PC-3 (cell line): ENCODE results near the gene RTKN2. TPM values are rescaled to one million over a fixed set of nuclear protein-coding genes. Genes with fewer than 3 reads are reported as not detected.
"Not testable (repeated sequence)": the region's sequence is repeated elsewhere in the genome, so short reads cannot be mapped to it uniquely, and the experiment has no call there.

ENCODE experiments used
- ATAC-seq: fragments of 200-7000 bp; cut with Tn5 transposase; 2 replicates; pipeline ENCODE4 v1.9.1; 2020; ENCODE audit warnings: mild to moderate bottlenecking, moderate library complexity
- BruUV-seq: library from RNA; stranded (reverse); fragments of 400-500 nt; replicated peaks from 2 replicates; lab custom pipeline; 2021; lab: Mats Ljungman, UMichigan
- CTCF ChIA-PET: fragments of 300-600 bp; sonication (Branson Sonifier 250); formaldehyde crosslinking; loops from one replicate; lab custom pipeline; 2022; ENCODE audit warnings: antibody characterized with exemption; lab: Charles Lee
- POLR2A ChIA-PET: fragments of 300-600 bp; sonication (Branson Sonifier 250); formaldehyde crosslinking; loops from one replicate; lab custom pipeline; 2022; ENCODE audit warnings: antibody characterized with exemption; ENCODE audit not compliant: unreplicated experiment; lab: Charles Lee
- DNase-seq: peaks from one replicate; pipeline ENCODE4 v3.0.0-alpha.2; 2015
- H2AFZ ChIP-seq: fragments of 300-600 bp; sonication (generic); 2 replicates; pipeline ENCODE4 v1.6.0; 2016; ENCODE audit warnings: antibody characterized with exemption, low read length
- H3F3A ChIP-seq: fragments of 300-600 bp; sonication (generic); one replicate; pipeline ENCODE4 v1.6.0; 2017; ENCODE audit warnings: antibody characterized with exemption, low read length, control low read depth, mild to moderate bottlenecking; ENCODE audit not compliant: unreplicated experiment
- H3K27ac ChIP-seq: fragments of 300-600 bp; sonication (generic); 2 replicates; pipeline ENCODE4 v1.5.1; 2016; ENCODE audit warnings: mild to moderate bottlenecking, low read length
- H3K27me3 ChIP-seq: fragments of 300-600 bp; sonication (generic); 2 replicates; pipeline ENCODE4 v1.6.1; 2016; ENCODE audit warnings: low read length, mixed read lengths
- H3K36me3 ChIP-seq: fragments of 300-600 bp; sonication (generic); 2 replicates; pipeline ENCODE4 v1.6.1; 2016; ENCODE audit warnings: low read depth, mixed run types, low read length, mixed read lengths
- H3K4me1 ChIP-seq: fragments of 300-600 bp; sonication (generic); 2 replicates; pipeline ENCODE4 v1.5.1; 2016; ENCODE audit warnings: low read length; ENCODE audit not compliant: insufficient read depth
- H3K4me2 ChIP-seq: fragments of 300-600 bp; sonication (generic); 2 replicates; pipeline ENCODE4 v1.6.0; 2016; ENCODE audit warnings: low read length
- H3K4me3 ChIP-seq: fragments of 300-600 bp; sonication (generic); 2 replicates; pipeline ENCODE4 v1.5.1; 2016; ENCODE audit warnings: mild to moderate bottlenecking, low read length, mixed read lengths
- H3K79me2 ChIP-seq: fragments of 300-600 bp; sonication (generic); 2 replicates; pipeline ENCODE4 v1.6.1; 2017; ENCODE audit warnings: low read length, mixed read lengths
- H3K9ac ChIP-seq: fragments of 300-600 bp; sonication (generic); 2 replicates; pipeline ENCODE4 v1.6.0; 2016; ENCODE audit warnings: mild to moderate bottlenecking, low read length
- H3K9me2 ChIP-seq: fragments of 300-600 bp; sonication (generic); replicated peaks from 2 replicates; pipeline ENCODE4 v1.6.1; 2016; ENCODE audit warnings: mixed run types, low read length, mixed read lengths
- H3K9me3 ChIP-seq: fragments of 300-600 bp; sonication (generic); 2 replicates; pipeline ENCODE4 v1.6.1; 2016; ENCODE audit warnings: low read length, mixed read lengths
- H4K20me1 ChIP-seq: fragments of 300-600 bp; sonication (generic); 2 replicates; pipeline ENCODE4 v1.6.1; 2016; ENCODE audit warnings: low read length, mixed read lengths
- EZH2 ChIP-seq: fragments of 300-600 bp; sonication (generic); IDR thresholded peaks from one replicate; pipeline ENCODE4 v1.6.1; 2017; ENCODE audit warnings: antibody characterized with exemption, mild to moderate bottlenecking, low read length; ENCODE audit not compliant: unreplicated experiment
- EZH2phosphoT487 ChIP-seq: fragments of 300-600 bp; sonication (generic); IDR thresholded peaks from 2 replicates; pipeline ENCODE4 v1.6.1; 2018; ENCODE audit warnings: mild to moderate bottlenecking, antibody characterized with exemption, low read length, borderline replicate concordance
- intact Hi-C: fragments of 100-400 bp; cut with micrococcal nuclease; formaldehyde crosslinking; loops from 2 replicates; pipeline ENCODE4 v1.9.0; 2023
- total RNA-seq: library from RNA; depleted of rRNA; stranded (reverse); fragments of >200 nt; gene quantifications from 2 replicates; pipeline ENCODE4 v1.2.3, GENCODE V29; 2014
- TF ChIP-seq, protein P1 (sequence below): fragments of 300-600 bp; sonication (generic); conservative IDR thresholded peaks from 2 replicates; pipeline ENCODE4 v1.5.1; 2017; ENCODE audit warnings: antibody characterized with exemption, low read depth, mild to moderate bottlenecking, low read length

Gene RTKN2
- total RNA-seq, 1 experiment from 2014 or later: 26.6 TPM

DNA sequence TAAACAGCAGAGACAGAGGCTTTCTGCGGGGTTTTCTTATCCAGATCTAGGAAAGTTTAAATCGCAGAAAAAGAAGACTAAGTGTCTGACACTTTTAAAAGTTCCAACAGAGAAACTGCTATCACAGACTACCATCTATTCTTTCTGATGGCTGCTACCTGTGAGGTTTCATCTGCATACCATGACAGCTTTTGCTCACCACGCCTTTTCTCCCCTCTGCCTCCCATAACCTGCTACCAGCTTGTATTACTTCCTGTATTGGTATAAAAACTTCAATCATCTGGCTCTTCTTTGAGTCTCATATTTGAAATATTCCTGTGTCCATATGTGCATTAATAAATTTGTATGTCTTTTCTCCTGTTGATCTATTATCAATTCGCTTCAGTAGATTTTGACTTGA lies 34.1 kb upstream of the RTKN2 start:
- Histone ChIP-seq H3K9me3 (no peaks in the 10 kb centered on the region), H3K4me2 (no peak overlapping the region), H3K27ac (no peak overlapping the region), H2AFZ (no peak overlapping the region), H3K9me2 (peaks cover 11% of the 10 kb centered on the region; the same call in 1 of the 2 replicates), H3K36me3 (no peaks in the 10 kb centered on the region), H3K4me3 (no peak overlapping the region), H3F3A (no peaks in the 10 kb centered on the region), H3K79me2 (no peaks in the 10 kb centered on the region), H4K20me1 (no peaks in the 10 kb centered on the region), H3K27me3 (no peaks in the 10 kb centered on the region), H3K4me1 (peaks cover 18% of the 10 kb centered on the region), H3K9ac (no peak overlapping the region)
- ChIA-PET POLR2A (interaction anchor here (0.7 kb wide), 1 partner anchor 34 kb away, joined by 3 read pairs; the partner anchor contains the start of gene RTKN2), CTCF (no interaction called here)
- peak; percentile 41 for DNase-seq
- TF ChIP-seq, protein P1, sequence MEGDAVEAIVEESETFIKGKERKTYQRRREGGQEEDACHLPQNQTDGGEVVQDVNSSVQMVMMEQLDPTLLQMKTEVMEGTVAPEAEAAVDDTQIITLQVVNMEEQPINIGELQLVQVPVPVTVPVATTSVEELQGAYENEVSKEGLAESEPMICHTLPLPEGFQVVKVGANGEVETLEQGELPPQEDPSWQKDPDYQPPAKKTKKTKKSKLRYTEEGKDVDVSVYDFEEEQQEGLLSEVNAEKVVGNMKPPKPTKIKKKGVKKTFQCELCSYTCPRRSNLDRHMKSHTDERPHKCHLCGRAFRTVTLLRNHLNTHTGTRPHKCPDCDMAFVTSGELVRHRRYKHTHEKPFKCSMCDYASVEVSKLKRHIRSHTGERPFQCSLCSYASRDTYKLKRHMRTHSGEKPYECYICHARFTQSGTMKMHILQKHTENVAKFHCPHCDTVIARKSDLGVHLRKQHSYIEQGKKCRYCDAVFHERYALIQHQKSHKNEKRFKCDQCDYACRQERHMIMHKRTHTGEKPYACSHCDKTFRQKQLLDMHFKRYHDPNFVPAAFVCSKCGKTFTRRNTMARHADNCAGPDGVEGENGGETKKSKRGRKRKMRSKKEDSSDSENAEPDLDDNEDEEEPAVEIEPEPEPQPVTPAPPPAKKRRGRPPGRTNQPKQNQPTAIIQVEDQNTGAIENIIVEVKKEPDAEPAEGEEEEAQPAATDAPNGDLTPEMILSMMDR: no peak
- no TSS peak for BruUV-seq
- ATAC-seq: 0 out of 2 replicates have a peak, but pooled peaks have one; percentile 33
- intact Hi-C loops: loop anchor here (2.0 kb wide), 1 partner anchor 28 kb away; no protein-coding TSS in a partner anchor

DNA sequence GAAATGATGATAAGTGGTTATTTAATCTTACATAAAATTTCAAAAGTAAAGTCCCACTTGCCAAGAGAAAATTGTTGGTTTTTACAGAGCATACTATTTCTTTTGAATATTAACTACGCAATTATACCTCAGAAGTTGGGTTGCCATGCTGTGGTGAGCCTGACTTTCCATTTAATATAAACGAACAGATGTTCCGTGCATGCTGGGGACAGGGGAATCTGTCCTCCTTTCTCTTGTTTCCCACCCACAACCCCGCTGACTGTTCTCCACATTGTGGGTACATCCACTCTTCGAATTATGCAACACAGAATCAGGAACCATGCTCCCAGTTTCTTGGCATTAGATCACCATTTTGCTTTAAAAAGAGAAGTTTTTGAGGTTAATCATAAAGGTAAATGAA lies 29.2 kb upstream of the RTKN2 start:
- no peaks in the 10 kb centered on the region for H4K20me1 ChIP-seq

GRCh38 chr10:62284221-62284620 lies 15.6 kb upstream of the RTKN2 start:
- Histone ChIP-seq H4K20me1 (no peaks in the 10 kb centered on the region), H3K4me2 (no peak overlapping the region), H3K9me3 (no peaks in the 10 kb centered on the region), H3K79me2 (no peaks in the 10 kb centered on the region), H3K4me3 (no peak overlapping the region), H3F3A (no peaks in the 10 kb centered on the region), H3K4me1 (no peaks in the 10 kb centered on the region), H3K27me3 (no peaks in the 10 kb centered on the region), H3K27ac (no peak overlapping the region), H3K9ac (no peak overlapping the region), H3K36me3 (no peaks in the 10 kb centered on the region), H2AFZ (no peak overlapping the region), H3K9me2 (no peaks in the 10 kb centered on the region)
- no TSS peak for BruUV-seq
- intact Hi-C loops: no loop called here
- ChIA-PET POLR2A (no interaction called here), CTCF (no interaction called here)
- no peak; the same call in 1 of the 2 replicates for ATAC-seq
- TF ChIP-seq, protein P1: no peak
- TF ChIP-seq EZH2phosphoT487 (no peak), EZH2 (no peak)
- DNase-seq: no peak

More for the DNA sequence above, 29.2 kb upstream of the RTKN2 start:
- H3K79me2 ChIP-seq: no peaks in the 10 kb centered on the region
- TF ChIP-seq, protein P1: no peak
- TF ChIP-seq EZH2: no peak
- no peak for TF ChIP-seq EZH2phosphoT487
- no peaks in the 10 kb centered on the region for H3K36me3 ChIP-seq
- no peaks in the 10 kb centered on the region for H3K9me3 ChIP-seq
- H2AFZ ChIP-seq: no peak overlapping the region
- ChIA-PET CTCF (no interaction called here), POLR2A (no interaction called here)
- ATAC-seq: no peak
- no peak overlapping the region for H3K4me3 ChIP-seq
- peaks cover 5% of the 10 kb centered on the region; the same call in 1 of the 2 replicates for H3K4me1 ChIP-seq
- peaks cover 6% of the 10 kb centered on the region; the same call in 1 of the 2 replicates for H3K9me2 ChIP-seq
- intact Hi-C loops: no loop called here
- no TSS peak for BruUV-seq
- no peak overlapping the region for H3K27ac ChIP-seq
- H3K27me3 ChIP-seq: no peaks in the 10 kb centered on the region
- no peak for DNase-seq
- no peaks in the 10 kb centered on the region for H3F3A ChIP-seq
- H3K4me2 ChIP-seq: no peak overlapping the region
- H3K9ac ChIP-seq: no peak overlapping the region

DNA sequence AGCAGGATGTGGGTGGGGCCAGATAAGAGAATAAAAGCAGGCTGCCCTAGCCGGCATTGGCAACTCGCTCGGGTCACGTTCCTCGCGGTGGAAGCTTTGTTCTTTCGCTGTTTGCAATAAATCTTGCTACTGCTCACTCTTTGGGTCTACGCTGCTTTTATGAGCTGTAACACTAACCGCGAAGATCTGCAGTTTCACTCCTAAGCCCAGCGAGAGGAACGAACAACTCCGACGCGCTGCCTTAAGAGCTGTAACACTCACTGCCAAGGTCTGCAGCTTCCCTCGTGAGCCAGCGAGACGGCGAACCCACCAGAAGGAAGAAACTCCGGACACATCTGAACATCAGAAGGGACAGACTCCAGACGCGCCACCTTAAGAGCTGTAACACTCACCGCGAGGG lies 12.7 kb upstream of the RTKN2 start:
- CTCF ChIA-PET: interaction anchor here (0.7 kb wide), 1 partner anchor 122 kb away, joined by 7 read pairs; no protein-coding TSS in a partner anchor
- H3K27me3 ChIP-seq, H4K20me1 ChIP-seq, POLR2A ChIA-PET, H2AFZ ChIP-seq, ATAC-seq, H3K4me3 ChIP-seq, H3K9me2 ChIP-seq, H3K9ac ChIP-seq, DNase-seq, H3K36me3 ChIP-seq, intact Hi-C loops, H3K4me2 ChIP-seq, H3K79me2 ChIP-seq, H3K9me3 ChIP-seq, BruUV-seq, H3F3A ChIP-seq, H3K4me1 ChIP-seq, H3K27ac ChIP-seq: not testable (repeated sequence)
